ENCODE measurements around the gene AP2A2.
"Not testable (repeated sequence)": the region's sequence is repeated elsewhere in the genome, so short reads cannot be mapped to it uniquely, and the experiment has no call there.

Gene AP2A2

DNA sequence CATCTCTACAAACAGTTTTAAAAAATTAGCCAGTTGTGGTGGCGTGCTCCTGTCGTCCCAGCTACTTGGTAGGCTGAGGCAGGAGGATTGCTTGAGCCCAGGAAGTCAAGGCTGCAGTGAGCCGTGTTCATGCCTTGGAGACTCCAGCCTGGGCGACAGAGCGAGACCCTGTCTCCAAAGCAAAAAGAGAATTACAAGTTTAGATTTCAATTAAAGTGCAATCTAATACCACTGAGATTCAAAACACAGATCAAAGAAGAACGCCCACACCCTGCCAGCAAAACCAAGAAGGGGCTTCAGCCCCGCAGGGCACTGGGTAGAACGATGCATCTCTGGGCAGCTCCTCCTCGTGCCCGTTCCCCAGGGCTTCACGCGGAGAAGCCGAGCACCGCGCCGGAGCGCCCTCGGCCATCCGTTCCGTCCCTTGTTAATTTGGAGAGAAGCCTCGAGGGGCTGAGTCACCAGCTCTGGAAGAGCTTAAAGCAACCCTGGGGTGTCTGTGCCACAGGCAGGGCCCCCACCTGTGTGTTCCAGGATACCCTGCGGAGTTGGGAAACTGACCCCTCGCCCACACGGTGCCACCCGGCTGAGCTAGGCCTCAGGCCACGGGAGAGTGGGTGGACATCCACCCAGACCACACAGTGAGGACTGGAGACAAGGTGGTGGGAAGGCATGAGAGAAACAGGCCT, 47.0 kb downstream of the AP2A2 start (continued):
- TF ChIP-seq, protein P1, sequence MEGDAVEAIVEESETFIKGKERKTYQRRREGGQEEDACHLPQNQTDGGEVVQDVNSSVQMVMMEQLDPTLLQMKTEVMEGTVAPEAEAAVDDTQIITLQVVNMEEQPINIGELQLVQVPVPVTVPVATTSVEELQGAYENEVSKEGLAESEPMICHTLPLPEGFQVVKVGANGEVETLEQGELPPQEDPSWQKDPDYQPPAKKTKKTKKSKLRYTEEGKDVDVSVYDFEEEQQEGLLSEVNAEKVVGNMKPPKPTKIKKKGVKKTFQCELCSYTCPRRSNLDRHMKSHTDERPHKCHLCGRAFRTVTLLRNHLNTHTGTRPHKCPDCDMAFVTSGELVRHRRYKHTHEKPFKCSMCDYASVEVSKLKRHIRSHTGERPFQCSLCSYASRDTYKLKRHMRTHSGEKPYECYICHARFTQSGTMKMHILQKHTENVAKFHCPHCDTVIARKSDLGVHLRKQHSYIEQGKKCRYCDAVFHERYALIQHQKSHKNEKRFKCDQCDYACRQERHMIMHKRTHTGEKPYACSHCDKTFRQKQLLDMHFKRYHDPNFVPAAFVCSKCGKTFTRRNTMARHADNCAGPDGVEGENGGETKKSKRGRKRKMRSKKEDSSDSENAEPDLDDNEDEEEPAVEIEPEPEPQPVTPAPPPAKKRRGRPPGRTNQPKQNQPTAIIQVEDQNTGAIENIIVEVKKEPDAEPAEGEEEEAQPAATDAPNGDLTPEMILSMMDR (tag by site-specific recombination; IDR thresholded peaks at IDR 0.05) = no peak
- TF ChIP-seq OVOL3 (tag by site-specific recombination; IDR thresholded peaks at IDR 0.05) (no peak), ZNF585B (tag by site-specific recombination; IDR thresholded peaks at IDR 0.05) (no peak), BCL11B (tag by site-specific recombination; IDR thresholded peaks at IDR 0.05; ENCODE audit: low read depth) (no peak)
- TF ChIP-seq, protein P2, sequence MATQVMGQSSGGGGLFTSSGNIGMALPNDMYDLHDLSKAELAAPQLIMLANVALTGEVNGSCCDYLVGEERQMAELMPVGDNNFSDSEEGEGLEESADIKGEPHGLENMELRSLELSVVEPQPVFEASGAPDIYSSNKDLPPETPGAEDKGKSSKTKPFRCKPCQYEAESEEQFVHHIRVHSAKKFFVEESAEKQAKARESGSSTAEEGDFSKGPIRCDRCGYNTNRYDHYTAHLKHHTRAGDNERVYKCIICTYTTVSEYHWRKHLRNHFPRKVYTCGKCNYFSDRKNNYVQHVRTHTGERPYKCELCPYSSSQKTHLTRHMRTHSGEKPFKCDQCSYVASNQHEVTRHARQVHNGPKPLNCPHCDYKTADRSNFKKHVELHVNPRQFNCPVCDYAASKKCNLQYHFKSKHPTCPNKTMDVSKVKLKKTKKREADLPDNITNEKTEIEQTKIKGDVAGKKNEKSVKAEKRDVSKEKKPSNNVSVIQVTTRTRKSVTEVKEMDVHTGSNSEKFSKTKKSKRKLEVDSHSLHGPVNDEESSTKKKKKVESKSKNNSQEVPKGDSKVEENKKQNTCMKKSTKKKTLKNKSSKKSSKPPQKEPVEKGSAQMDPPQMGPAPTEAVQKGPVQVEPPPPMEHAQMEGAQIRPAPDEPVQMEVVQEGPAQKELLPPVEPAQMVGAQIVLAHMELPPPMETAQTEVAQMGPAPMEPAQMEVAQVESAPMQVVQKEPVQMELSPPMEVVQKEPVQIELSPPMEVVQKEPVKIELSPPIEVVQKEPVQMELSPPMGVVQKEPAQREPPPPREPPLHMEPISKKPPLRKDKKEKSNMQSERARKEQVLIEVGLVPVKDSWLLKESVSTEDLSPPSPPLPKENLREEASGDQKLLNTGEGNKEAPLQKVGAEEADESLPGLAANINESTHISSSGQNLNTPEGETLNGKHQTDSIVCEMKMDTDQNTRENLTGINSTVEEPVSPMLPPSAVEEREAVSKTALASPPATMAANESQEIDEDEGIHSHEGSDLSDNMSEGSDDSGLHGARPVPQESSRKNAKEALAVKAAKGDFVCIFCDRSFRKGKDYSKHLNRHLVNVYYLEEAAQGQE (tag by site-specific recombination; IDR thresholded peaks at IDR 0.05) = no peak

DNA sequence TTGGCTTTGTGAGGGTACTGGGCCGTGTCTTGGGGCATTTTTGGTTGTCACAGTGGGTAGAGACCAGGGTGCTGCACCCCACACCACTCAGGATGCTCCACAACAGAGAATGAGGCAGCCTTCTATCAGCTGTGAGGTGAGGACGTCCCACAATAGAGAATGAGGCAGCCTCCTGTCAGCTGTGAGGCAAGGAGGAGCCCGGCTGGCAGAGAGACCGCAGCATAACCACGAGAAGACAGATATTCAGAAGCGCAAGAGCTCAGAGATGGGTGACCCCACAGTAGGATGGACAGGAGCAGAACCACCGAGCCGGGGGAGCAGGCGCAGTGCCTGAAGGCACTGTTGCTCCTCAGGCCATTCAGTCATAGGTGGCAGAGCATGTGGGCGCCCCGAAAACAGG, 47.6 kb downstream of the AP2A2 start:
- CTCF ChIA-PET = interaction anchor here (0.5 kb wide), 1 partner anchor 180 kb away, joined by 3 read pairs; no protein-coding TSS in a partner anchor
- H3K36me3 ChIP-seq (ENCODE audit: control insufficient read depth in 2 of 2, insufficient read depth in 1 of 2, low read length in 2 of 2) = peaks cover 0 to 89% of the 10 kb centered on the region in 2 experiments; a peak in 1 of 3 replicates
- H3K9me3 ChIP-seq (ENCODE audit: control insufficient read depth, insufficient read depth, low read depth, low read length) = no peaks in the 10 kb centered on the region
- H3K4me3 ChIP-seq (ENCODE audit: low read depth, low read length) = no peak overlapping the region
- no peak overlapping the region for H3K27ac ChIP-seq (ENCODE audit: extremely low read depth, low read depth, low read length)
- no peaks in the 10 kb centered on the region for H3K4me1 ChIP-seq (ENCODE audit: control insufficient read depth, insufficient read depth, low read length)
- POLR2A ChIA-PET = no interaction called here
- TF ChIP-seq ZNF211 (tag by site-specific recombination; IDR thresholded peaks at IDR 0.05; ENCODE audit: low read depth) (no peak), ZNF223 (tag by site-specific recombination; IDR thresholded peaks at IDR 0.05) (no peak), ZNF394 (tag by site-specific recombination; IDR thresholded peaks at IDR 0.05; ENCODE audit: borderline replicate concordance) (no peak), ZNF23 (tag by site-specific recombination; IDR thresholded peaks at IDR 0.05; ENCODE audit: borderline replicate concordance) (no peak), IKZF3 (tag by site-specific recombination; IDR thresholded peaks at IDR 0.05) (no peak), ZNF2 (tag by site-specific recombination; IDR thresholded peaks at IDR 0.05) (no peak), ZNF202 (tag by site-specific recombination; IDR thresholded peaks at IDR 0.05; ENCODE audit: borderline replicate concordance) (no peak), ZFP69B (tag by site-specific recombination; IDR thresholded peaks at IDR 0.05) (no peak), ZNF274 (IDR thresholded peaks at IDR 0.05; ENCODE audit: low read length) (no peak), ZNF274 (tag by site-specific recombination; IDR thresholded peaks at IDR 0.05; ENCODE audit: borderline replicate concordance) (no peak), ZNF423 (tag by site-specific recombination; IDR thresholded peaks at IDR 0.05) (no peak), ZNF560 (tag by site-specific recombination; IDR thresholded peaks at IDR 0.05; ENCODE audit: borderline replicate concordance) (no peak), SETDB1 (IDR thresholded peaks at IDR 0.05; ENCODE audit: insufficient read length, low read length) (no peak), RBAK (tag by site-specific recombination; IDR thresholded peaks at IDR 0.05) (no peak), FEZF1 (tag by site-specific recombination; IDR thresholded peaks at IDR 0.05) (no peak)
- TF ChIP-seq, protein P1 (tag by site-specific recombination; IDR thresholded peaks at IDR 0.05) = no peak
- TF ChIP-seq, protein P3, sequence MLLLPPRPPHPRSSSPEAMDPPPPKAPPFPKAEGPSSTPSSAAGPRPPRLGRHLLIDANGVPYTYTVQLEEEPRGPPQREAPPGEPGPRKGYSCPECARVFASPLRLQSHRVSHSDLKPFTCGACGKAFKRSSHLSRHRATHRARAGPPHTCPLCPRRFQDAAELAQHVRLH (tag by site-specific recombination; IDR thresholded peaks at IDR 0.05) = no peak
- TF ChIP-seq, protein P4, sequence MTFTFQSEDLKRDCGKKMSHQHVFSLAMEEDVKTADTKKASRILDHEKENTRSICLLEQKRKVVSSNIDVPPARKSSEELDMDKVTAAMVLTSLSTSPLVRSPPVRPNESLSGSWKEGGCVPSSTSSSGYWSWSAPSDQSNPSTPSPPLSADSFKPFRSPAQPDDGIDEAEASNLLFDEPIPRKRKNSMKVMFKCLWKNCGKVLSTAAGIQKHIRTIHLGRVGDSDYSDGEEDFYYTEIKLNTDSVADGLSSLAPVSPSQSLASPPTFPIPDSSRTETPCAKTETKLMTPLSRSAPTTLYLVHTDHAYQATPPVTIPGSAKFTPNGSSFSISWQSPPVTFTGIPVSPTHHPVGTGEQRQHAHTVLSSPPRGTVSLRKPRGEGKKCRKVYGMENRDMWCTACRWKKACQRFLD (tag by site-specific recombination; IDR thresholded peaks at IDR 0.05) = no peak

DNA sequence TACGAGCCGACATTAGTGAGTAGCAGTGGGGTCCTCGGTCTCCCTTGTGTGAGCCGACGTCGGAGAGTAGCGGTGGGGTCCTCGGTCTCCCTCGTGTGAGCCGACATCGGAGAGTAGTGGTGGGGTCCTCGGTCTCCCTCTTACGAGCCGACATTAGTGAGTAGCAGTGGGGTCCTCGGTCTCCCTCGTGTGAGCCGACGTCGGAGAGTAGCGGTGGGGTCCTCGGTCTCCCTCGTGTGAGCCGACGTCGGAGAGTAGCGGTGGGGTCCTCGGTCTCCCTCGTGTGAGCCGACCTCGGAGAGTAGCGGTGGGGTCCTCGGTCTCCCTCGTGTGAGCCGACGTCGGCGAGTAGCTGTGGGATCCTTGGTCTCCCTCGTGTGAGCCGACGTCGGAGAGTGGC, 49.7 kb downstream of the AP2A2 start:
- CTCF ChIA-PET = interaction anchor here (0.6 kb wide), 2 partner anchors 45 to 86 kb away, joined by 3 read pairs; no protein-coding TSS in a partner anchor
- H3K4me3 ChIP-seq (ENCODE audit: low read depth, low read length); POLR2A ChIA-PET; H3K27ac ChIP-seq (ENCODE audit: extremely low read depth, low read depth, low read length); H3K4me1 ChIP-seq (ENCODE audit: control insufficient read depth, insufficient read depth, low read length); H3K9me3 ChIP-seq (ENCODE audit: control insufficient read depth, insufficient read depth, low read depth, low read length): not testable (repeated sequence)
- H3K36me3 ChIP-seq (ENCODE audit: control insufficient read depth in 2 of 2, insufficient read depth in 1 of 2, low read length in 2 of 2) = peaks cover 0 to 85% of the 10 kb centered on the region in 2 experiments; a peak in 1 of 3 replicates
